NCI-H446 treated with DMSO at 0.1 percent for 48 hours (cell line): ENCODE measurements around the gene PWWP2A.

ENCODE experiments used
- DNase-seq: peaks from one replicate; lab custom pipeline; 2025; lab: John Stamatoyannopoulos, UW

Gene PWWP2A

DNA sequence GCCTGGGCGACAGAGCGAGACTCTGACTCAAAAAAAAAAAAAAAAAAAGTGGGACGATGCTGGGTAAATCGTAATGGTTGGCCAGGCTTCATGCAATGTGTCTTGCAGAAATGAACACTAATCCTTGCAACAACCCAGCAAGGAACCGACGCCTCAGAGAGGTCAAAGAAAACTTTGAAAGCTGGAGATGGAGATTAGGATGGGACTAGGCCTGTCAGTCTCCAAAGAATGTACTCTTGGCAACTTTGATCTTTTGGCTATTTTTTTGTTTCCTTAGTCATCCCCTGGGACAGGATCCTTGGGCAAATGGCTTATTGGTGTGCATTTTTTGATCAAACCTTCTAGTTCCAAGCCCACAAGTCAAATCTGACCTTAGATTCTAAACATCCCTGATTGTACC lies 10.6 kb upstream of the PWWP2A start:
- no peak for DNase-seq

DNA sequence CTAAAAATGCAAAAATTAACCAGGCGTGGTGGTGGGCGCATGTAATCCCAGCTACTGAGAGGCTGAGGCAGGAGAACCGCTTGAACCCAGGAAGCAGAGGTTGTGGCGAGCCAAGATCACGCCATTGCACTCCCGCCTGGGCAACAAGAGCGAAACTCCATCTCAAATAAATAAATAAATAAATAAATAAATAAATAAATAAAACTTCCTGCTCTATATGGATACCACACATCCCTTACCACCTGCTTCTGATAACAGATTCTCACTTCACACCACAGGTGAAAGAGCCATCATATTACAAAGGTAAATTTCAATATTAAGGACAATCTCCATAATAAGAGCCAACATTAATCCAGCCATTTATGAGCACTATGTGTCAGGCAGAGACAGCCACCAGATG lies 9.4 kb upstream of the PWWP2A start:
- no peak for DNase-seq

DNA sequence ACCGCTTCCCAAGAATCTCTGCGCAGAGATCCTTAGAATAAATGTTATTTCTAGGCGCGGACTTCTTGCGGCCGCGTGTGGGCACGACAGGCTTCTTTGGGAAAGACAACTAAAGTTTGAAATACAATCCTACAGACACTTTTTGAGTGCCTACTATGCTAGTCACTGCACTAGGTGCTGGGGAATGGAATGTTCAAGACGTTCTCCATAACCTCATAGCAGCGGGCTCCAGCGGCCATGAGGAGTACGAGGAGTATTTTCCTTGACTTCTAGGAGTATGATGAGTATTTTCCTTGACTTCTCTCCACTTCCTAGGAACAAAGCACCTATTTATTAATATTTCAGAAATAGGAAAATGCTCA lies 636 bp upstream of the PWWP2A start:
- DNase-seq = no peak

DNA sequence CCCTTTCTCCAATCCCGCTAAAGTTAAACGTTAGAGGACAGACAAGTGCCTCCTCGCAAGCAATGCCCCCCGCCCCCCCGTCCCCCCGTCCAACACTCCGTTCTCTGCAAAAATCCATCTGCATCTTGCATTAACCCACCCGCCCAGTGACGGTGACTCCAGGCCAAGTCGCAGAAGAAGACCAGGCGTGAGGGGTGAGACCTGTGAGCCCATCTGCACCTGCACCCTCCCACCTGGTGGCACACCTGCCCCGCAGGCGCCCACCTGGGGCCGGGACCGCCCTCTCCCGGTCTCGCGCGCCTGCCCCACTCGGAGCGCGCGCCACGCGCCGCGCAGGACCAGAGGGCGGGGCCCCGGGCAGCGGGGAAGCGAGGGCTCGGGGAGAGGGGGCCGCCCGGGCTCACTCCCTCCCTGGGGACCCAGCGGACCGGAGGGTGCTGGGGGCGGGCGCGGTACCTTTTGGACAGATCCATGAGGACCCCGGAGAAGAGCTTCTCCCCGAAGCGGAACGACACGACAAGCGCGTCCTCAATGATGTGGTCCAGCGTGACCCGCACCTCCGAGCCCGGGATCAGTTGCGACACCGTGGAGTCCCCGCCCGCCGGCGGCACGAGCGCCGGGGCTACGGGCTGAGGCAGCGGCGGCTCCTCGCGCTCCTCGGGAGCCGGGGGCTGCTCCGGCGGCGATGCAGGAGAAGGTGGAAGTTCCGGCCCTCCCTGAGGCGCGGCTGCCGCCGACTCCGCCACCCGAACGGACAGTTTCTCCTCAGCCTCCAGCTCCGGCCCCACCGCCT lies 705 bp downstream of the PWWP2A start:
- DNase-seq = no peak

DNA sequence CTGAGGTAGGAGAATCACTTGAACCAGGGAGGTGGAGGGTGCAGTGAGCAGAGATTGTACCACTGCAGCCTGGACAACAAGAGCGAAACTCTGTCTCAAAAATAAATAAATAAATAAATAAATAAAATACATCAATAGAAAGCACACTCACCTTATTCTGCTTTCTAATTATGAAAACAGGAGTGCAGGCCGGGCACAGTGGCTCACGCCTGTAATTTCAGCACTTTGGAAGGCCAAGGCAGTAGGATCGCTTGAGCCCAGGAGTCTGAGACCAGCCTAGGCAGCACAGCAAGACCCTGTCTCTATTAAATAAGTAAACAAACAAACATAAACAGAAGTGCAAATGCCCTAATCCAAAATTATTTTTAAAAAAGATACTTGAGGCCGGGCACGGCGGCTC lies 2.3 kb downstream of the PWWP2A start:
- no peak for DNase-seq

DNA sequence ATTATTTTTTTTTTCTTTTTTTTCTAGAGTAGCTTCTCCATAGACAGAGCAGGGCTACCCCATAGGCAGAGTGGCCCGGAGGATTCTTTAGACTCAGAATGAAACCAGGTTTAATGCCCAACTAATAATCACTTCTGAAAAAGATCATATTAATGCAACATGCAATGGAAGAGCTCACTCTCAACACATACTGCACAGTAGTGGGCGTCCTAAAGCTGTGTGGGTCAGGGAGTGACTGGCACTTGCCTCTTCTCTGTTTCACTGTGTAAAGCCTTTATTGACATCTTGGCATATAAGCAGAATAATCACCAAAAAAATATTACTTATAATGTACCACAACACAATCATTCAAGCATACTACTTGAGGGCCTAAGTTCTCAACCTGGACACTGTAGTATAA lies 11.1 kb downstream of the PWWP2A start:
- no peak for DNase-seq

DNA sequence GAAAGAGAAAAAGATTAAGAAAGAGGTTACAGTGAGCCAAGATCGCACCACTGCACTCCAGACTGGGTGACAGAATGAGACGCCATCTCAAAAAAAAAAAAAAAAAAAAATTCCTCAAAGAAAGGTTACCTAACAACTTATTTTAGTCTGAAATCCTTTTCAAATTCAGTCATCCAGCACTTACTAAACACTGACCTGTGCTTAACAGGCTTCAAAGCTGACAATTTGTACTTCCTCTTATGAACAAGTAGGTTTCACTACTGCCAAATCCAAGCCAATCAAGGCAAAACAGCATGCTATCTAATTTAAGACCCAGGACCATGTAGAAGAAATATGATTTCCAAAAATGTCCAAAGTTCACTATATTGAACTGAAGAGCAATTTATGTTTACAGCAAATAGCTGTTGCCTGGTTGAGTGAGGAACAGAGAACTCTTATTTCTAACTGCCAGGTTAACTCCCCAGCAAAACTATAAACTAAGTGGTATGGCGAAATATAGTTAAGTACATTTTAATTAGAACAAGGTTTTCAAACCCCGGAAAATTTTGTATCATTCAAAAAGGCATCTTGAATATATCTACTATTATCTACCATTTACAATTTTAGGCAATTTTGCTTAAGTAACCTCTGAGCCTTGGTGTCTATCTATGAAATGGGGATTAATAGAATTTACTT lies 13.4 kb downstream of the PWWP2A start:
- DNase-seq = no peak

DNA sequence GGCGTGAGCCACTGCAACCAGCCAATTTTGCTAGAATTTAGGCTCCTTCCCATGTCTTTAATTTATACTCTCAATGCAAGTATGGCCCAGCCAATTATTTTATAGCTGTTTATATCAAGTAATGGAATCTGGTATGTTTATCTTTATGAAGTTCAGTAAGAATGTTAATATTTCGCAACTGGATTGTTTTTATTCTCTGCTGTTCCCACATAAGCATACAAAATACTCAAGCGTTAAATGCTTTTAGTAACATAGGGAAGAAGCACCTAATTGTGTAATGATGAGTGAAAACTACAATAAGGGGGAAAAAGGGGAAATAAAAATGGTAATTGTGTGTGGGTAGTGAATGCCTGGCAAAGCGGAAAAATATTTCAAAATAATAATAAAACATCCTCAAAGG lies 21.3 kb downstream of the PWWP2A start:
- DNase-seq = no peak

DNA sequence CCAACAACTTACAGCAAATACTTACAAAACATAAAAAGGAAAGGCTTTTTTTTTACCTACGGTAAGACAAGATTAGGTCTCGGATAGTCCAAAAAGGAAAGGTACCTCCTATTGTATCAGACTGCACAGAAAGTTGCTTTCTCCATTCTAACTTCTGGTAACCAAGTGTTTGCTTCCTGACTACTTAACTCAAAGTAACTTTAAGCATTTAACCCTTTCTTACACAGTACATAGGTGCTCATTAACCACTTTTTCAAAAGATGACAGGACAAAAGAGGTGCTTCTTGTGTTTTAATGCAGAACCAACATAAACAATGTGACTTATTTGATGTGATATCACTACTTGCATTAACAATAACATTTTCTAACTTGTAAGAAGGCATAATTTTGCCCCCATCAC lies 23.1 kb downstream of the PWWP2A start:
- no peak for DNase-seq

DNA sequence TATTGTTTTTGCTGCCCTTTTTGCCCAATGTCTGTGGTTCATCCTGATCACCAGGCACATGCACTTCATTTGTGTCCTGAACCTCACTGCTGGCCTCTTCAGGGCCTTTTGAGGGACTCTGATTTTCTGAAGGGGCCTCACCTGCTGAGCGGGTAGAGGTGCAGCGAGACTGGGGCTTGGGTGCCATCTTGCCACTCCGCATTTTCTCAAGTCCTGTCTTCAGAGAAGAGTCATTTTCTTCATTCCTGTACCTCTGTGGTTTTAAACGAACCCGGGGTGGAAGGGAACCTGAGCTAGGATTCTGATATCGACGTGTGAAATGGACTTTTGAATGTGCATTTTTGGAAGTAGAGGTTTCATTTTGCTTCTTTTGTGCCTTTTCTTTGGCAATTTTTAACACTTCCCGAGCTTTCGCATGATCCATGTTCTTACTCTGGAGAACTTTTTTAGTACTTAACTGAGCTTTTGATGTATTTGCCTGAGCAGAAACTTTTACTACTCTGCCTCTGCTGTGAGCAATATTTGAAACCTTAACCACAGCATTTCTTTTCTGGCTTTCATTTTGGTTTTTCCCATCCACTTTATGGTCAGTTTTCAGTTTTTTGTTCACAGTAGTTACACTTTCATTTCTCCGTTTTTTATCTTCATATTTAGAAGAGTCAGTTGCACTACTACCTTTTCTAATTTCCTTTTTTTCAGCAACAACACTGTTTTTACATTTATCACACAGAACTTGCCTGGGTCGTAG lies 26.1 kb downstream of the PWWP2A start:
- DNase-seq = no peak

DNA sequence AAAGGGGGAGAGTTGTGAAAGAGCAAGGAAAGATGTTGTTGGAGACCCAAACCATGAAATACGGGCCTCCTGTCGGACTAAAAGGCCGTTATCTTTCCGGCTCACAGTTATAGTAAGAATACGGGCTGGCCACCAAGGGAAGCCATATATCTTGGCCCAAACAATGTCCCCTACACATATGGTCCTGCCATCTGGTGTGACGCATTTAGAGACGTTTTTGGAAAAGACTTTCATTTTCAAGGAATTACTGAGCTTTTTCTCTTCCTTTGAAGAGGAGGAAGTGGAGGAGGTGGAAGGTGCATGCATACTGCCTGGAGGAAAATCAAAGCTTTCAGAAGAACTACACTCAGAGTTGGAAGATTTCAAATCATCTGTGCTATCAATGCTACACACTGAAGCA lies 26.7 kb downstream of the PWWP2A start:
- no peak for DNase-seq

DNA sequence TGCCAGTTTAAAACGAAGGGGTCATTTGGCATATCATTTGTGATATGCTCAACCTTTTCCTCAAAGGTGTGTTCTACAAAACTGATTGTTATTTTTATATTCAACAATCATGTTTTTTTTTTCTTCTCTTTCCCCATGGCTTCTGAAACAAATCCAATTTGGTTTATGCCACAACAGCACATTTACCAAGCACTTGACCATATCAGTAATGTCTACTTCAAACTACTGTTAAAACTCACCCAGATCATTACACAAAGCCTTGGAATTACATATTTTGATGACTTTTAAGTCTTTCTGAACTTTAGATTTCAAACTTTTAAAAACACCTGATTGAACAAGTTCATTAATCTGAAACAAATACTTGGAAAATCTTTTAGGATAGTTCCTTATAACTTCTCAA lies 29.2 kb downstream of the PWWP2A start:
- no peak for DNase-seq

DNA sequence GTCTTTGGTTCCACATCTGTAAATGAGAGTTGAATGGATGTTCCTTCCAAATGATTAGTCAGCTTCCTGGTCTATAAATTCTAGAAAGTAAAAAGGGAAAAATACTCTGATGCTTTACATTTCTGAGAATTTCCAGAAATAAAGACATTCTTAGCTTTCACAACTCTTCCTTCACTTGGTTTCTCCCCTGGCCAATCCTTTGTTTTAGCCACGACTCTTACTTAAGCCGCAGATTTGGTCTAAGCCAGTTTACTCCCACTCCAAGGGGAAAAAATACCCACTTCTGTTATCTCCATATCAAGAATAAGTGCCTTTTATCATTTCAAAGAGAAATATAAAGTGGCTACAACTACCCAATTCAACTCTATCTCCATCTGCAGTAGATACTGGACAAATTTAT lies 29.7 kb downstream of the PWWP2A start:
- DNase-seq = no peak

DNA sequence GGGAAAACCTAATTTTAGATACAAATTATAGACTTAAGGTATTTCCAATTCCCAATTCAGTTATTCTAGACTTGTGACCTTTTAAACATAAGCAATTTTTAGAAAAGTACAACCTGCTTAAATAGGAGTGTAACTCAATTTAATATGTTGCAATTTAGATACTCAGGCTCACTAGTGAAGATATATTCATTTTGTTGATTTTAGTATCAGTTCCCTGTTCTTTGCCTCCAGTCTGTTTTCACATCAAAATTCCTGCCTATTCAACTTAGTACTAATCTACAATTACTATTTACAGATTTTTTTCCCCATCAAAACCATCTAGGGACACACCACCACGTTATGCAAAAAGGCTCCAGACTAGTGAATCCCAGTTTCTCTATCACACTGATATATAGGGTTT lies 30.4 kb downstream of the PWWP2A start:
- DNase-seq = no peak

DNA sequence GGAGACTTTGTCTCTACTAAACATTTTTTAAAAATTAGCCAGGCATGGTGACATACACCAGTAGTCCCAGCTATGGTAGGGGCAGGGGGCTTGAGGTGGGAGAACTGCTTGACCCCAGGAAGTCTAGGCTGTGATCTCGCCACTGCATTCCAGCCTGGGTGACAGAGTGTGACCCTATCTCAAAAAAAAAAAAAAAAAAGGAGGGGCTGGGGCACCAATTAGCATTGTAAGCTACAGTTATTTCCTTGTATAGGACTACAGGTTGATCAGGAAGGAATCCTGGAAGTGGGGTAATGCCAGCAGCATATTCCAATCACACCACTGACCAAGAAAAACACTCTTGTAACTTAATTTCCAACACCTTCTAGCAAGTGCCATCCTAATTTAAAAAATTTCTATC lies 32.1 kb downstream of the PWWP2A start:
- DNase-seq = no peak

DNA sequence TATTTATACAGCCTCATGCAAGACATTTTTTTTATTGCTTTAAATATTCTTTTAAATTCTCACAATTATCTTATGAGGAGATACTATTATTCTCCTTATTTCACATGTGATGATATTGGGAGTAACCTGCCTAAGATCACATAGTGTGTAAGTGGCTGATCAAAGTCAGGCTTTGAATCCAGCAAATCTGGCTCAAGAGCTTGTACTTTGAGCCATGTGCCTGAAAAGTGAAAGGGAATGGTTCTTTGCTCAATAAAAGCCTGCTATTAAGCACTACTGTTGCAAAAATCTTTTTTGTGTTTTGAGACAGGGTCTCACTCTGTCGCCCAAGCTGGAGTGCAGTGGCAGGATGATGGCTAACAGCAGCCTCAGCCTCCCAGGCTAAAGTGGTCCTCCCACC lies 35.1 kb downstream of the PWWP2A start:
- DNase-seq = no peak

DNA sequence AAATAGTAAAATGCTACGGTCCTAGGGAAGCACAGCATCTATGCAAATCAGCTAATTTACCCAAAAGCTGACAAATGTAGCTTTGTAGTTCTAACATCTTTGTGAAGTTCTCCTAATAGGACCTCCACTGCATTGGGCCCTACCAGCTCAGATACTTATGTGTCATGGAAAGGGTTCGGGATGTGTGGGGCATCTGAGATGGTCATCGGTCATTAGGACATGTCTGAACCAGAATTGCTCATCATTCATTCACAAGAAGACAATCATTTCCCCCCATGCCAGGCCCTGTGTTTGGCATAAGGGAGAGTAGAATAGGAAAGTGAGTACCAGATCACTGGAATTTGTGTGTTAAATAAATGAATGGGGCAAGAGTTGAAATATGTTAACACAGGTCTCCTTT lies 35.7 kb downstream of the PWWP2A start:
- no peak for DNase-seq

DNA sequence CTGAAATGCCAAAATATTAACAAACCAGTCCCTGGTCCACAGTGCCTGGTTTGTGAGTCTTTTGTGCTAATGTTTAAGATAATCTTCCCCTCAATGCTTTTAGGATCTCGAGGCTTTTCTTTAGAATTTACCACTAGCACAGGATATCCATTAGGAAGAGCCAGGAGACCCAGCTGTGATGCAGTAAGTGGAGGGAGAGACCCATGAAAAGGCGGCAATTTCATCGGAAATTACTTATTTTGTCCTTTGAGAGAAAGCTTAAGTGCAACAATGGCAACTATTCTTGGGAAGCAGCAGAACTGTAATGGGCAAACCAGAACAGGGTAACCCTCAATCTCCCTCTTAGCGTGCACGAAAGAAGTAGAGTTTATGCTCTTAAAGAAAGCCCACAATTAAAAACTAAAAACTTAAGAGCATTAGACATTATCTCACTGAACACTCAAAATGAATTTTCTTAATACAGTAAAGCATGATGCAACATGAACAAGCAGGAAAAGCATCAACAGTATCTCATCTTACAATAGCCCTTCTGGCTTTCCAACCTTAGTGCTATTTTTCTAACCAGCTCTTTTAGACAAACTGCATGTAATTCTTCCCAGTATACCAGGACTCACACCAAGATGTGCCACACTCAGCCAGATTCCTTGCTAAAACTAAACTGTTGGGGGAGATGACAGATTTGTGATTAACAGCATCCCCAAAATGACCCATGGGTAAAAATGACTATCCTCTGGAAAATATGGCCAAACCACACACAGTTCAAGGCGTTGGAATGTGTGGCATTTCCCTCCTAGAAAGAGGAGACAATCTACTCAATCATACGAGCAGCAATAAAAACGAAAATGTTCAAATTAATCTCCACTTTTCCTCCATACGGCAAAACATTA lies 36.4 kb downstream of the PWWP2A start:
- DNase-seq = no peak

DNA sequence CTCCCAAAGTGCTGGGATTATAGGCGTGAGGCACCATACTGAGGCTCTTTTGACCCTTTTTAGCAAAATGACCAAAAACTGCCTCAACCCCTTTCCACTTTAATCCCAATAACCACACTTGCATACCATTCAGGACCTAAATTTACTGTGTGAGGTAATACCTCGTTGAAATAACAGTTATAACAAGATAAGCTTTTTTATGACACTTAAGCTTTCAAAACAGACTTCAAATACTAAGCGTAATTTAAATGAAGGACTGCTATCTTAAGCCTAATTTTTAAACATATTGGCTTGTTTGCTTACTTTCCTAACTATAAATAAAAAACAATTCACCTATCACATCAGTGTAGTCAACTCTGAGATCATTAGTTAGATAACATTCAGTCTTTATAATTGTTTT lies 37.8 kb downstream of the PWWP2A start:
- DNase-seq = no peak

DNA sequence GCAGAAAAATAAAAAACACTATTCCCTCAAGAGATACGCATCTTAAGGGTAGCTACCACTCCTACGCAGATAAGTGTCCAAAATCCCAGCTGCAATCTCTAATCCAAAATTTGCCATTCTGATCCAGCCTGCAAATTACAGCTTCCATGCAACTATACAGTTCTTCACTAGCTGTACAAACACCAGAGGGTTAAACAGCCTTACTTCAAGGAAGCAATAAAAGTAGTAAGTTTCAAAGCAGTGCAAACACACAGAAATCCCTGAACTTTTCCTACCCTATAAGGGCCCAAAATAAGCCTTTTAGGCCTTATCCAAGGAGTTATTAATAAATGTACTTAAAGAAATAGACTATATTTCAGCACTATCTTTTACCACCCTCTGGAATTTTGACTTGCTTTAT lies 39.5 kb downstream of the PWWP2A start:
- DNase-seq = no peak

DNA sequence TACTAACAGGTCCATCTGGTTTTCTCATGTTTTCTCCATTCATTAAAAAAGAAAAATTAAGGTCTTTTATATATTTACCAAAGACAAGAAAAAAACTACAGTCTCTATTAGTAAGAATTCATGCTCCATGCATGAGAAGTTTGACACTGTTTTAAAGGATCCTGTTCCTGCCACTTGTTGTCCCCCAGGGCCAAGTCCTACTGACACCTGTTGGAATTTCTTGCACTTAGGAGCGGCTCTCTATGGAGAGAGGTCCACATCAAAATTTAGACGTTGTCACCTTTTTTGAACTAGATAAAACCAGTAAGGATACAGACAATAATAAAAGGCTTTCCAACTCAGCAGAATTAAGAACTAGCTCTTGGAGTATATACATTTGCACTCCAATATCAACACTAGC lies 42.3 kb downstream of the PWWP2A start:
- no peak for DNase-seq

DNA sequence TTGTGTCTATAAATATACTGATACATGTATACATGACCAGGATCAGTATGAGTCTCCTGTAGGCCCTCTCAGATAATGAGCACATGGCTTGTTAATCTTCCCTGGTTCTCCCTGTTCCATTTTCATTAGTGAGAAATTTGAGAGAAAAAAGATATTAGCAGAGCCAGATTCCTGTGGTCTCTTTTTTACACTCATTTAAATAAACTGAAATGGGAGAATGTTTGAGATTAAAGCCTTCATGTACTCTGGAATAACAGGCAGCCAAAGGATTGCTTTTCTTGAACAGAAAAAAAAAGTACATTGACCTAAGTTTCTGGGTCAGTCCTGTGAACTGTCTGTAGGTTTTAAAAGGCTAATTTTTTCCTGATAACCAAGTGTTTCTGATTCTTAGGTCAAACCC lies 44.2 kb downstream of the PWWP2A start:
- DNase-seq = no peak
